Mucosa of descending colon (tissue), 3 donors: ENCODE data around the gene CFAP73. TPM values are rescaled to one million over a fixed set of nuclear protein-coding genes. Genes with fewer than 3 reads are reported as not detected.

Experiments used
- ATAC-seq: fragments of 200-7000 bp; cut with Tn5 transposase; one replicate; pipeline ENCODE4 v1.9.1; 2020; ENCODE audit warnings: mild to moderate bottlenecking, moderate library complexity
- DNase-seq, 3 donors: peaks; one replicate each; pipeline ENCODE4 v3.0.0-alpha.2; 2020
- H3K36me3 ChIP-seq: fragments of 200-600 bp; one replicate; pipeline ENCODE4 v1.8.0; 2021; ENCODE audit warnings: low read depth, mild to moderate bottlenecking
- H3K4me1 ChIP-seq: fragments of 200-600 bp; one replicate; pipeline ENCODE4 v1.8.0; 2021; ENCODE audit warnings: low read depth, mild to moderate bottlenecking
- H3K4me3 ChIP-seq: fragments of 200-600 bp; one replicate; pipeline ENCODE4 v1.8.0; 2021; ENCODE audit warnings: mild to moderate bottlenecking
- H3K9me3 ChIP-seq: fragments of 200-600 bp; one replicate; pipeline ENCODE4 v1.8.0; 2021; ENCODE audit warnings: mild to moderate bottlenecking
- intact Hi-C, 2 donors: fragments of 100-400 bp; cut with DNase I in 1 of 2; cut with micrococcal nuclease in 1 of 2; formaldehyde crosslinking; loops; one replicate each; pipeline versions ENCODE4 v1.11.0 to v1.11.1; 2022; cut with DNase I, micrococcal nuclease
- total RNA-seq, 3 donors: library from RNA; stranded (reverse); fragmentation: NEBNext Ultra II Directional in 2 of 3; extraction: Animal tissue kit (Norgen Biotek cat#: 25700) in 2 of 3; gene quantifications; one replicate each; pipeline versions ENCODE4 v1.2.1 to v1.2.4, GENCODE V29; 2021 to 2023
- TF ChIP-seq, protein P1 (sequence below): fragments of 200-600 bp; IDR thresholded peaks from one replicate; pipeline ENCODE4 v1.8.0; 2022; ENCODE audit warnings: antibody characterized with exemption, mild to moderate bottlenecking
- donor health status: DM: no; HTN: no; CAD: no; lungs with moderate emphysema.
- donor health status: DM: no; HTN: no; CAD: no.
- donor health status: DM: no; HTN: yes; CAD: no.

Gene CFAP73
- total RNA-seq, 3 donors from 2014 or later: 0.34 TPM; not detected in 2

- Histone ChIP-seq H3K4me1 (no peaks in the 10 kb centered on the region), H3K9me3 (no peaks in the 10 kb centered on the region), H3K36me3 (no peaks in the 10 kb centered on the region), H3K4me3 (no peak overlapping the region)
- TF ChIP-seq, protein P1, sequence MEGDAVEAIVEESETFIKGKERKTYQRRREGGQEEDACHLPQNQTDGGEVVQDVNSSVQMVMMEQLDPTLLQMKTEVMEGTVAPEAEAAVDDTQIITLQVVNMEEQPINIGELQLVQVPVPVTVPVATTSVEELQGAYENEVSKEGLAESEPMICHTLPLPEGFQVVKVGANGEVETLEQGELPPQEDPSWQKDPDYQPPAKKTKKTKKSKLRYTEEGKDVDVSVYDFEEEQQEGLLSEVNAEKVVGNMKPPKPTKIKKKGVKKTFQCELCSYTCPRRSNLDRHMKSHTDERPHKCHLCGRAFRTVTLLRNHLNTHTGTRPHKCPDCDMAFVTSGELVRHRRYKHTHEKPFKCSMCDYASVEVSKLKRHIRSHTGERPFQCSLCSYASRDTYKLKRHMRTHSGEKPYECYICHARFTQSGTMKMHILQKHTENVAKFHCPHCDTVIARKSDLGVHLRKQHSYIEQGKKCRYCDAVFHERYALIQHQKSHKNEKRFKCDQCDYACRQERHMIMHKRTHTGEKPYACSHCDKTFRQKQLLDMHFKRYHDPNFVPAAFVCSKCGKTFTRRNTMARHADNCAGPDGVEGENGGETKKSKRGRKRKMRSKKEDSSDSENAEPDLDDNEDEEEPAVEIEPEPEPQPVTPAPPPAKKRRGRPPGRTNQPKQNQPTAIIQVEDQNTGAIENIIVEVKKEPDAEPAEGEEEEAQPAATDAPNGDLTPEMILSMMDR: no peak
- DNase-seq: no peak
- intact Hi-C loops: no loop called here
- no peak for ATAC-seq
These were observed 21.7 kb upstream of the CFAP73 start for GRCh38 chr12:113127791-113128199.

DNA sequence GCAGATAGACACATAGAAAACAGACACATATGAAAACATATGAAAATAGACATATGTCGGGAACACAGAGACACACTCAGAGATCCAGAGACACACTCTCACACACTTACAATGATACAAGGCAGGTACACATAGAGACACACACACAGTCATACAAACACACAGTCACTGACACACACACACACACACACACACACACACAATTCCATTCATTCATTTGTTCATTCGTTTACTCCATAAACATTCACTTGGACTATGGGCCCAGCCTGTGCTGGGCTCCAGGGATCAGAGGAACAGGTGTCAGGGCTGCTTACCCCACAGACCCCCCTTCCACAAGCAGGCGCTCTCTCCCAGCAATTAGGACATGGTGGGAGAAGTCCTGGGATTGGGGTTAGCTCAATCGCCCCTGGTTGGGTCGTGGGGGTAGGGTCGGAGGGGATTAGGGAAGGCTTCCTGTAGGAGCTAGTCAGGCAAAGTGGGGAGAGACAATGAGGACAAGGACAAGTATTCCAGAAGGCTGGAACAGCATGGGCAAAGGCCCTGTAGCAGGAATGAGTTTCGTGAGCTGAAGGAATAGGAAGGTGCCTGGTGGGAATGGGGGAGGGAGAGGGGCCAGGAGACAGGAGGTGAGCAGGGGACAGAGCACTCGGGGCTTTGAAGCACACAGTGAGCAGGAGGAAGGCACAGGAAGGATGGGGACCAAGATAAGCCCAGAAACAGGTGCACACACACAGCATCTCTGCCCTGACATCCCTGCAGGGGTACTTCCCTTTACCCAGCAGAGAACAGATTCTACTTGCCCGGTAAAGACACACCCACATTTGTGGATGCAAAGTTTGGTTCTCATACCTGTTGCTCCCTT is 20.5 kb upstream of the CFAP73 start:
- Histone ChIP-seq H3K4me1 (no peaks in the 10 kb centered on the region), H3K4me3 (no peak overlapping the region), H3K36me3 (no peaks in the 10 kb centered on the region), H3K9me3 (no peaks in the 10 kb centered on the region)
- TF ChIP-seq, protein P1: no peak
- DNase-seq: no peak
- intact Hi-C loops: no loop called here
- no peak for ATAC-seq

- no peaks in the 10 kb centered on the region for H3K36me3 ChIP-seq
- peak; percentile 4 for ATAC-seq
- no peak for DNase-seq
- TF ChIP-seq, protein P1: no peak
- no peaks in the 10 kb centered on the region for H3K9me3 ChIP-seq
- H3K4me3 ChIP-seq: no peak overlapping the region
- H3K4me1 ChIP-seq: peaks cover 1% of the 10 kb centered on the region
- intact Hi-C loops: no loop called here
These were observed 19.7 kb upstream of the CFAP73 start for GRCh38 chr12:113129664-113130456.

GRCh38 chr12:113130457-113131135 is 18.9 kb upstream of the CFAP73 start:
- Histone ChIP-seq H3K4me3 (no peak overlapping the region), H3K36me3 (no peaks in the 10 kb centered on the region), H3K4me1 (peaks cover 5% of the 10 kb centered on the region), H3K9me3 (no peaks in the 10 kb centered on the region)
- peak; percentile 23 for ATAC-seq
- TF ChIP-seq, protein P1: no peak
- peak in 1 of 3 donors; percentile 64 for DNase-seq
- intact Hi-C loops: no loop called here

- intact Hi-C loops: no loop called here
- Histone ChIP-seq H3K9me3 (no peaks in the 10 kb centered on the region), H3K36me3 (no peaks in the 10 kb centered on the region), H3K4me1 (peaks cover 14% of the 10 kb centered on the region), H3K4me3 (no peak overlapping the region)
- DNase-seq (no peak), ATAC-seq (no peak)
- TF ChIP-seq, protein P1: no peak
These were observed 18.0 kb upstream of the CFAP73 start for GRCh38 chr12:113131556-113131955.
